ENCODE data around the gene PHLPP1.

PHLPP1 gene

DNA sequence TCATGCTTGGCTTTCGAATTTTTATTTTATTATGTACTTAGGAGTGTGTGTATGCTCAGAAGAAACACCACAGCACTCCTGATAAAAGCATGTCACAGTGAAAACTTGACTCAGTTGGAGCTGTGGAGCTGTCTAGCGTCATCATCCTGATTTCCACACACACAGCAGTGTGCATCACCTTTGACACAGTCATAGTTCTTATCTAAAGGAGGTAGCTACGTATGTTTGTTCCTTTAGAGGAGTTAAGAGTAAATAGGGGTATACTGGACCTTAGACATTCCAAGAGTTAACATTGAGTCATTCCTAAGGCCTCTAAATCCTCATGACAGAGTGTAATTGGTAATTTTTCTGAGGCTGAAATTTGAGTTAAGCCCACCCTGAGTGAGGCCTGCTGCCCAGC lies 96.9 kb downstream of the PHLPP1 start:
- DNase-seq, result no peak

- no peak for DNase-seq
Observed at GRCh38 chr18:62812876-62813275, 97.5 kb downstream of the PHLPP1 start.

DNA sequence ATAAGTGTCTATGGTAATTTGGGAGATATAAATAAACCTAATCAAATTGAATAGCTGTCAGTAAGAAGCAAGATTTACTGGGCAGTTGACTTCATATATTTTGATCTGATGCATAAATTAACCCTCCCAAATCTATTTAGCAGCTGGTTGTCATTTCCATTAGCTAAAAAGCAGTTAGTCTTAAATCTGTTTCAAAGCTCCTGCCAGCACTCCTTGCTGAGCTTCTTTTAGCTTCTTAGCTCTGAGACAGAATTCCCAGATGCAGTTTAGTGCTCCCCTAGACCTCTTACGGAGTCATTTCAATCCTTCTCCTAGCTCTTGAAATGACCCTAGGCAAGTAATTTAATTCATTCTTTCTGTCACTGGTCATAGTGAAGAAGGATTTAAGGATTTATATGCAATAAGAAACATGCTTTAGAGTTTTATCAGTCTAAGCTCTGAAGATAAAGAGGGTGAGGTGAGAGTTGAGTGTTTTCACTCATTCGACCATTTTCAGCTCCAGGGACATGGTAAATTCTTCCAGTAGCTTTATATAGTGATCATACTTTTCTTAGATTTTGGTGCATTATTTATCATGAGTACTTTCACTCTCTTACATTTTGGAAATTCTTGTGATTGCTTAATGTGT lies 98.9 kb downstream of the PHLPP1 start:
- DNase-seq, result no peak

- DNase-seq, result no peak
Observed at GRCh38 chr18:62825382-62825781, 110.0 kb downstream of the PHLPP1 start.

- DNase-seq, result no peak
Observed at GRCh38 chr18:62827397-62827796, 112.1 kb downstream of the PHLPP1 start.

GRCh38 chr18:62828091-62828640 lies 112.8 kb downstream of the PHLPP1 start:
- DNase-seq, result no peak

DNA sequence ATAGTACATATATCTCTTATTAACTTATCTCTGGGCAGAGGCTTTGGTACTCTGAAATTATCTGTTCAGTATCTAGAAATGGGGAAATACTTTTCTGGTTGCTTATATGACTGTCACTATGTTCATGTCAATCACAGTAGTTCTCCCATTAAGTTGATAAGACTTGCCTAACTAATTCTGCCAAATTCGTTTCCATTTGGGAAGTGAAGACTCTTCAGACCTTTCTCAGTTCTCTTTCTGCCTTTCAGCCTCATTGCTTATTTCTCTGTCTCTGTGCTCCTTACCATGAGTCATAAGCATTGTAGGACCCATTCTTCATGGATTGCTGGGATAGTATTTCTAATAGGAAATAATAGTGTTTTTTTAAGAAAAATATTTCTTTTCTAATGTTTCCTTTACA lies 113.5 kb downstream of the PHLPP1 start:
- DNase-seq, result no peak

- no peak for DNase-seq
Observed at GRCh38 chr18:62829936-62830335, 114.6 kb downstream of the PHLPP1 start.

- no peak for DNase-seq
Observed at GRCh38 chr18:62832282-62832681, 116.9 kb downstream of the PHLPP1 start.

GRCh38 chr18:62833494-62833893 lies 118.2 kb downstream of the PHLPP1 start:
- no peak for DNase-seq

DNA sequence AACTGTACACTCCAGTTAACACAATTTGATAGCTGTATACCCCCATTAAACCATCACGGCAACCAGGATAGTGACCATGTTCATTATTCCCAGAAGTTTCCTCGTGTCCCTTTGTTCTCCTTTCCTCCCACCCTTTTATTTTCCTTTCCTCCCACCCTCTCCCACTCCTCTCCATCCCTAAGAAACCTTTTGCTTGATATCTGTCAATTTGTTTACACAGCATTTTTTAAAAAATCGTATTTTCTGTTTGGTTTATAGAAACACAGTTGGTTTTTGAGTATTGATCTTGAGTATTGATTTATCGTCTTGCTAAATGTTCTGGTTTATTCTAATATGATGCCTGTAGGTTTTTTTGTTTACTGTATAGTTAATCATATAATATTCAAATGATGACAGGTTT lies 119.4 kb downstream of the PHLPP1 start:
- DNase-seq, result no peak

GRCh38 chr18:62837011-62837410 lies 121.7 kb downstream of the PHLPP1 start:
- no peak for DNase-seq

- DNase-seq, result no peak
Observed at GRCh38 chr18:62838475-62839098, 123.2 kb downstream of the PHLPP1 start.

GRCh38 chr18:62839874-62840713 lies 124.8 kb downstream of the PHLPP1 start:
- no peak for DNase-seq

DNA sequence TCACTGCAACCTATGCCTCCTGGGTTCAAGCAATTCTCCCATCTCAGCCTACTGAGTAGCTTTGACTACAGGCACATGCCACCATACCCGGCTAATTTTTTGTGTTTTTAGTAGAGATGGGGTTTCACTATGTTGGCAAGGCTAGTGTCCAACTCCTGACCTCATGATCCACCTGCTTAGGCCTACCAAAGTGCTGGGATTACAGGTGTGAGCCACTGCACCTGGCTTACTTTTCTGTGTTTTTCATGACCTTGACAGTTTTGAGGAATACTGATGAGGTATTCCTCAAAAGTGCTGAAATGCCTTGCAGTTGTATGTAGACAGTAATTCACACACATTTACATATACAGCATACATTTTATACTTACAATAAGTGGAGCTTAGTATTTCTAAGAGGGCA lies 126.1 kb downstream of the PHLPP1 start:
- DNase-seq, result no peak

GRCh38 chr18:62842898-62843297 lies 127.6 kb downstream of the PHLPP1 start:
- no peak for DNase-seq

- no peak for DNase-seq
Observed at GRCh38 chr18:62844850-62845643, 129.7 kb downstream of the PHLPP1 start.

- DNase-seq, result no peak
Observed at GRCh38 chr18:62846313-62846712, 131.0 kb downstream of the PHLPP1 start.

- no peak for DNase-seq
Observed at GRCh38 chr18:62847081-62847480, 131.7 kb downstream of the PHLPP1 start.

DNA sequence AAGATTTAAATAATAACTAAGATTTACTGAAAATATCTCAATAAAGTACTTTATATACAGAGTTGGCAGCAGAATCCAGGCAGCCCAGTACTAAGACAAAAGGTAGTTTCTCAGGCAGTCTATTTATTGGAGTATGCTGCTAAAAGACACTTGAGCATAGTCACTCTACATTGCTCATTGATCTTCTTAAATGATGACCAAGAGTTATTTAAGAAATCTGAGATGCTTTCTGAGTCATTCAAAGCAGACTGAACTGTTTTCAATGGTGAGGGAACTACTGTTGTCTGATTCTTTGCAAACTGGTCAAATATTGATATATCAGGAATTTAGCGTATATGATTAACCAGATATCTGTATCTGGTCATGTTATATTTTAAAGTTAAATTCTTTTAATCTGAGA lies 133.6 kb downstream of the PHLPP1 start:
- DNase-seq, result no peak

DNA sequence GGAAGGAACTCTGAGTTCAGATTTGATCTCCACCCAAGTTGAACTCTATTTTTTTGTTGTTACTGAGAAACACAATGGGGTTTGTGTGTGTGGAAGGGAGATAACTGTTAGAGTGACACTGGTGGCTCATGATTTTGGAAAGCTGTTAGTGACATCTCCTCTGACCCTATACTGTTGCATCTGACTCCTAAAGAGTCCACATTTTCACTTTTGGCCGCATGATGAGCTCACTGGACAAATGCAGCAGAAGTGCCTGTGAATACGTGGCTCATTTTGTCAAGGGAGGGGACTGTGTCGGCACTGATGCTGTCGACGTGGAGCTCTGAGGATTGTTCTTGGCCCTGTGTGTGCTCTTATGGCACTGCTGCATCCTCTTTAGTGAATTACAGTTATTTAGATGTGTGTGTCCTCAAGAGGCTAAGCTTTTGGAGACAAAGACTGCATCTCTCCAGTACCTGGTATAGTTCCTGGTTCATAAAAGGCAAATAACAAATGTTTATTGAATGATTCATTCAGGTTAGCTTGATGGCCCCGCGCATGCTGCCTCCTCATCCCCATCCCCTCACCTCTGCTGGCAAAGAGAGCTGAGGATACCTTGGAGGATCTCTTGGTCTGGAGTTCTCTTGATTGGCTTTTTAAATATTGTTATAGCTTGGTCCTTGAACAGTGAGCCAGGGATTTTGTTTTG lies 135.4 kb downstream of the PHLPP1 start:
- no peak for DNase-seq

GRCh38 chr18:62852851-62853250 lies 137.5 kb downstream of the PHLPP1 start:
- DNase-seq, result no peak

Data from NCI-H1436 treated with DMSO at 0.1 percent for 48 hours (cell line).